NCI-H2196 treated with DMSO at 0.1 percent for 48 hours (cell line): ENCODE measurements around the gene GPC2.

ENCODE experiments used
- DNase-seq: peaks from one replicate; lab custom pipeline; 2025; ENCODE audit not compliant: unreplicated experiment; lab: John Stamatoyannopoulos, UW

The GPC2 gene

GRCh38 chr7:100126239-100126930, 50.8 kb downstream of the GPC2 start:
- DNase-seq: no peak

GRCh38 chr7:100124301-100125230, 52.6 kb downstream of the GPC2 start:
- DNase-seq: no peak

GRCh38 chr7:100122568-100122967, 54.6 kb downstream of the GPC2 start:
- DNase-seq: no peak

GRCh38 chr7:100122067-100122466, 55.1 kb downstream of the GPC2 start:
- DNase-seq: peak; percentile 98

- DNase-seq: no peak
These were observed 56.5 kb downstream of the GPC2 start for GRCh38 chr7:100120733-100121036.

- no peak for DNase-seq
These were observed 57.0 kb downstream of the GPC2 start for GRCh38 chr7:100119970-100120732.
